Mesenchymal stem cell (in vitro differentiated cells and primary cell): ENCODE measurements around the gene ACADVL.
A peak's percentile ranks its signal among the peaks of the same experiment; 100 is the strongest.

Experiments used
- DNase-seq: peaks from one replicate; pipeline ENCODE4 v3.0.0-alpha.2; 2013
- H2AFZ ChIP-seq: one replicate; pipeline ENCODE4 v1.6.1; 2013; ENCODE audit warnings: low read depth, mild to moderate bottlenecking, control low read depth, inconsistent platforms, low read length, moderate library complexity
- H2AK5ac ChIP-seq: 2 replicates; pipeline ENCODE4 v1.6.1; 2013; ENCODE audit warnings: low read length, moderate library complexity, mild to moderate bottlenecking, inconsistent platforms; ENCODE audit not compliant: severe bottlenecking
- H2BK120ac ChIP-seq: one replicate; pipeline ENCODE4 v1.6.1; 2013; ENCODE audit warnings: low read depth, mild to moderate bottlenecking, inconsistent platforms, low read length, moderate library complexity
- H2BK12ac ChIP-seq, 2 experiments: one replicate each; pipeline ENCODE4 v1.6.1; 2013; ENCODE audit warnings: inconsistent platforms in 2 of 2, low read length in 2 of 2, mild to moderate bottlenecking in 2 of 2, moderate library complexity in 2 of 2, control low read depth in 1 of 2
- H2BK15ac ChIP-seq: one replicate; pipeline ENCODE4 v1.6.1; 2013; ENCODE audit warnings: mild to moderate bottlenecking, low read depth, inconsistent platforms; ENCODE audit not compliant: poor library complexity, severe bottlenecking
- H2BK5ac ChIP-seq: 2 replicates; pipeline ENCODE4 v1.6.1; 2013; ENCODE audit warnings: low read depth, mild to moderate bottlenecking, low read length, control low read depth, inconsistent platforms; ENCODE audit not compliant: poor library complexity, severe bottlenecking
- H3K14ac ChIP-seq, 2 experiments: one replicate each; pipeline ENCODE4 v1.6.1; 2013; ENCODE audit warnings: inconsistent platforms in 2 of 2, low read length in 2 of 2, control low read depth in 1 of 2, mild to moderate bottlenecking in 1 of 2, moderate library complexity in 1 of 2
- H3K18ac ChIP-seq, 2 experiments: one replicate each; pipeline ENCODE4 v1.6.1; 2013; ENCODE audit warnings: inconsistent platforms in 2 of 2, low read length in 2 of 2, control low read depth in 1 of 2, low read depth in 1 of 2, mild to moderate bottlenecking in 1 of 2
- H3K23ac ChIP-seq, 2 experiments: one replicate each; pipeline ENCODE4 v1.6.1; 2013; ENCODE audit warnings: inconsistent platforms in 2 of 2, low read length in 2 of 2, mild to moderate bottlenecking in 2 of 2, moderate library complexity in 2 of 2, control low read depth in 1 of 2
- H3K27ac ChIP-seq: 2 replicates; pipeline ENCODE4 v1.5.1; 2013; ENCODE audit warnings: mild to moderate bottlenecking, moderate library complexity, low read length, control low read depth, inconsistent platforms; ENCODE audit not compliant: poor library complexity, severe bottlenecking
- H3K27me3 ChIP-seq, 2 experiments: 2 replicates each; pipeline versions ENCODE4 v1.6.1 to v1.7.0; 2013; ENCODE audit warnings: low read length in 2 of 2, mild to moderate bottlenecking in 2 of 2, moderate library complexity in 2 of 2, control low read depth in 1 of 2, inconsistent platforms in 1 of 2; ENCODE audit not compliant: control insufficient read depth in 1 of 2, insufficient read depth in 1 of 2
- H3K36me3 ChIP-seq, 2 experiments: 2 replicates each; pipeline versions ENCODE4 v1.6.1 to v1.7.0; 2013; ENCODE audit warnings: low read length in 2 of 2, control low read depth in 1 of 2, inconsistent platforms in 1 of 2, low read depth in 1 of 2, mild to moderate bottlenecking in 1 of 2; ENCODE audit not compliant: insufficient read depth in 2 of 2, control insufficient read depth in 1 of 2
- H3K4ac ChIP-seq, 2 experiments: one replicate each; pipeline ENCODE4 v1.6.1; 2013; ENCODE audit warnings: inconsistent platforms in 2 of 2, low read length in 2 of 2, mild to moderate bottlenecking in 2 of 2, moderate library complexity in 2 of 2, control low read depth in 1 of 2, low read depth in 1 of 2
- H3K4me1 ChIP-seq: 2 replicates; pipeline ENCODE4 v1.6.1; 2013; ENCODE audit warnings: low read depth, low read length, control low read depth; ENCODE audit not compliant: control insufficient read depth, insufficient read depth
- H3K4me2 ChIP-seq: 2 replicates; pipeline ENCODE4 v1.6.1; 2013; ENCODE audit warnings: low read length, mild to moderate bottlenecking, inconsistent platforms; ENCODE audit not compliant: poor library complexity, severe bottlenecking
- H3K4me3 ChIP-seq, 2 experiments: 2 replicates each; pipeline versions ENCODE4 v1.5.1 to v1.7.0; 2013; ENCODE audit warnings: low read length in 2 of 2, mild to moderate bottlenecking in 2 of 2, control low read depth in 1 of 2, low read depth in 1 of 2; ENCODE audit not compliant: insufficient read depth in 1 of 2
- H3K79me1 ChIP-seq: replicated peaks from 2 replicates; pipeline ENCODE4 v1.6.1; 2013; ENCODE audit warnings: mild to moderate bottlenecking, control low read depth, low read length, inconsistent platforms; ENCODE audit not compliant: poor library complexity, severe bottlenecking
- H3K9ac ChIP-seq: 2 replicates; pipeline ENCODE4 v1.7.0; 2013; ENCODE audit warnings: mild to moderate bottlenecking, low read length, moderate library complexity
- H3K9me3 ChIP-seq: 2 replicates; pipeline ENCODE4 v1.7.0; 2013; ENCODE audit warnings: mild to moderate bottlenecking, low read length; ENCODE audit not compliant: control insufficient read depth
- H4K8ac ChIP-seq: one replicate; pipeline ENCODE4 v1.6.1; 2013; ENCODE audit warnings: inconsistent platforms, mild to moderate bottlenecking, low read length, moderate library complexity
- H4K91ac ChIP-seq: one replicate; pipeline ENCODE4 v1.6.1; 2013; ENCODE audit warnings: mild to moderate bottlenecking, low read length, inconsistent platforms
- WGBS: methylation state at CpG from one replicate; pipeline ENCODE4 v1.1.7; 2013; ENCODE audit warnings: mixed read lengths; 5-methylcytosine and 5-hydroxymethylcytosine counted together

The ACADVL gene

DNA sequence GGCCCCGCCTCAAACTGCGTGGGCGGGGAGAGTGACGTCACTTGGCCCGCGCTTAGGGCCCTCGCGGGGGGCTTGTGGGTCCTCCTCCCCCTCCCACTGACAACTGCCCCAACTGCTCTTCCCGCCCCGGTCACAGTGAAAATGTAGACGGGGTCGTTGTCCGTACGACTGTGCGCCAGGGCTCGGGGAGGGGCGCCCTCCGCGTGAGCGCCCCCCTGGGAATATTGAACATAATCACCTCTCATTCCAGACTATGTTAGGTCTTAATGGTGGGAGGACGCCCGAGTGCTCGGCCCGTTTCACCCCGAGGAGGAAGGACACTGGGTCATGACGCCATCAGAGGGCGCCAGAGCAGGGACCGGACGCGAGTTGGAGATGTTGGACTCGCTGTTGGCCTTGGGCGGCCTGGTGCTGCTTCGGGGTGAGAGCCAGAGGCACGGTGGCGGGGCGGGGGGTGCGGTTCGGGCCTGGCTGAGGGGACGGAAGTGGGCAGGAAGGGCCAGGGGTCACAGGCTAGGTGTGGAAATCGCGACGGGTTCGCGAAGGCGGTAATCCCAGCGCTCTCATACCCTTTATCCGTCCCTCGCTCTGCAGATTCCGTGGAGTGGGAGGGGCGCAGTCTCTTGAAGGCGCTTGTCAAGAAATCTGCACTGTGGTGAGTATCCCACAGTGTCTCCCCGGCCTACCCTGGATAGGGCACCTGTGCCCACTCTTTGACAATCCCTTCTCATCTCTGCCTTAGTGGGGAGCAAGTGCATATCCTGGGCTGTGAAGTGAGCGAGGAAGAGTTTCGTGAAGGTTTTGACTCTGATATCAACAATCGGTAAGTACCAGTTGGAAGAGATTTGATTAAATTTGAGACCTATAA lies 32.7 kb downstream of the ACADVL start, which contains the start of gene ELP5:
ELP5 (plus strand) TSS at position 40 of the 868 bp plus-strand sequence; CDS start at position 376, 336 bp downstream.
- H3K4me3 ChIP-seq = peak within 1 kb of the TSS; percentile 90
- H3K79me1 ChIP-seq = peaks cover 14% of the 10 kb centered on the region
- peak within 1 kb of the TSS; percentile 97 for H2BK5ac ChIP-seq
- H3K36me3 ChIP-seq = peaks cover 25 to 33% of the 10 kb centered on the region in 2 experiments
- H3K18ac ChIP-seq = peak within 1 kb of the TSS; percentile 95 to 98
- peak within 1 kb of the TSS; percentile 96 for H4K8ac ChIP-seq
- peak; percentile 97 for DNase-seq
- H2BK120ac ChIP-seq = peak within 1 kb of the TSS; percentile 96
- peak within 1 kb of the TSS in 1 of 2 experiments; percentile 72 for H3K23ac ChIP-seq
- no peaks in the 10 kb centered on the region for H3K27me3 ChIP-seq
- peak within 1 kb of the TSS; percentile 92 for H2BK15ac ChIP-seq
- peak within 1 kb of the TSS; percentile 97 for H4K91ac ChIP-seq
- H3K9ac ChIP-seq = peak within 1 kb of the TSS; percentile 97
- H2AFZ ChIP-seq = peak within 1 kb of the TSS; percentile 91
- H3K14ac ChIP-seq = peak within 1 kb of the TSS in 1 of 2 experiments; percentile 93
- peak within 1 kb of the TSS; percentile 73 to 97 for H3K4ac ChIP-seq
- peak within 1 kb of the TSS; percentile 93 for H3K4me2 ChIP-seq
- H2BK12ac ChIP-seq = peak within 1 kb of the TSS in 1 of 2 experiments; percentile 65
- no peaks in the 10 kb centered on the region for H3K9me3 ChIP-seq
- WGBS = 4% methylated on average over 43 of the region's 55 CpGs
- peaks cover 15% of the 10 kb centered on the region for H3K4me1 ChIP-seq
- H3K27ac ChIP-seq = peak within 1 kb of the TSS; percentile 99
- no peak within 1 kb of the TSS for H2AK5ac ChIP-seq

DNA sequence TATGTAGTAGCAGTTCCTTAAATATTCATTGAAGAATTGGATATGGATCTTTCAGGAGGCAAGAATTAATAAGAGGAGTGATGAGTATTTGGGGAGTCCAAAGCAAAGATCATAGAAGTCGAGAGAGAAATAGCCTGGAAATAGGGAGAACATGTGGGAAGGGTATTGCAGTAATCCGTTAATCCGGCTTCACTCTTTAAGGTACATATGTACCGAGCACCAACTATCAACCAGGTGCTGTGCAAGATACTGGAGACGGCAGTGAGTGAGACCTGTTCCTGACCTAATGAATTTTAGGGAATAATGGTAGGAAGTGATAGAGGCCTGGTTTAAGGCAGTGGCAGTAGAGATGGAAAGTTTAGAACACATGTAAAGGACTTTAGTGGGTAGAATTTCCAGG lies 33.3 kb downstream of the ACADVL start:
- 93% methylated on average over 5 of the region's 5 CpGs for WGBS
- no peak overlapping the region for H2BK12ac ChIP-seq
- H2BK5ac ChIP-seq = no peak overlapping the region
- H3K36me3 ChIP-seq = peaks cover 29 to 39% of the 10 kb centered on the region in 2 experiments
- H2AK5ac ChIP-seq = peak overlapping the region; percentile 49
- H3K4me3 ChIP-seq = peak overlapping the region in 1 of 2 experiments; percentile 90
- H3K4me2 ChIP-seq = peak overlapping the region; percentile 85
- no peak overlapping the region for H2AFZ ChIP-seq
- H3K4me1 ChIP-seq = peaks cover 15% of the 10 kb centered on the region
- H3K27me3 ChIP-seq = no peaks in the 10 kb centered on the region
- no peak overlapping the region for H4K91ac ChIP-seq
- no peak overlapping the region for H2BK15ac ChIP-seq
- peaks cover 14% of the 10 kb centered on the region for H3K79me1 ChIP-seq
- no peak overlapping the region for H3K14ac ChIP-seq
- H2BK120ac ChIP-seq = no peak overlapping the region
- no peak overlapping the region for H4K8ac ChIP-seq
- H3K18ac ChIP-seq = no peak overlapping the region
- peak overlapping the region; percentile 97 for H3K9ac ChIP-seq
- H3K27ac ChIP-seq = no peak overlapping the region
- no peak for DNase-seq
- H3K4ac ChIP-seq = no peak overlapping the region
- no peaks in the 10 kb centered on the region for H3K9me3 ChIP-seq
- no peak overlapping the region for H3K23ac ChIP-seq

DNA sequence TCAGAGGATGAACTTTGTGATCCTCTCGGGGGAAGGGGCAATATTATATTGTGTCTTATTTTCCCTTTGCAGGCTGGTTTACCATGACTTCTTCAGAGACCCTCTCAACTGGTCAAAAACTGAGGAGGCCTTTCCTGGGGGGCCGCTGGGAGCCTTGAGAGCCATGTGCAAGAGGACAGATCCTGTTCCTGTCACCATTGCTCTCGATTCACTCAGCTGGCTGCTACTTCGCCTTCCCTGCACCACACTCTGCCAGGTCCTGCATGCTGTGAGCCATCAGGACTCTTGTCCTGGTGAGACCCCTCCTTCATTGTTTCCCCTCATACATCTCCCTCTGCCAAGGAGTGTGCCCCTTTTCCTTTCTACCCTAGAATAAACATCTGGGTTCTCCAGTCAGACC lies 34.8 kb downstream of the ACADVL start:
- Histone ChIP-seq H3K23ac (no peak overlapping the region), H3K4me3 (no peak overlapping the region), H3K18ac (no peak overlapping the region), H3K9me3 (no peaks in the 10 kb centered on the region), H3K14ac (no peak overlapping the region), H3K79me1 (peaks cover 14% of the 10 kb centered on the region), H2BK120ac (no peak overlapping the region), H3K4me2 (no peak overlapping the region), H2BK12ac (no peak overlapping the region), H4K8ac (no peak overlapping the region), H2AK5ac (no peak overlapping the region), H2AFZ (no peak overlapping the region), H3K27me3 (no peaks in the 10 kb centered on the region), H3K4me1 (peaks cover 8% of the 10 kb centered on the region), H3K4ac (no peak overlapping the region), H2BK15ac (no peak overlapping the region), H3K36me3 (peaks cover 39 to 52% of the 10 kb centered on the region in 2 experiments), H2BK5ac (no peak overlapping the region), H3K27ac (no peak overlapping the region), H3K9ac (no peak overlapping the region), H4K91ac (no peak overlapping the region)
- 95% methylated on average over 4 of the region's 4 CpGs for WGBS
- no peak for DNase-seq

DNA sequence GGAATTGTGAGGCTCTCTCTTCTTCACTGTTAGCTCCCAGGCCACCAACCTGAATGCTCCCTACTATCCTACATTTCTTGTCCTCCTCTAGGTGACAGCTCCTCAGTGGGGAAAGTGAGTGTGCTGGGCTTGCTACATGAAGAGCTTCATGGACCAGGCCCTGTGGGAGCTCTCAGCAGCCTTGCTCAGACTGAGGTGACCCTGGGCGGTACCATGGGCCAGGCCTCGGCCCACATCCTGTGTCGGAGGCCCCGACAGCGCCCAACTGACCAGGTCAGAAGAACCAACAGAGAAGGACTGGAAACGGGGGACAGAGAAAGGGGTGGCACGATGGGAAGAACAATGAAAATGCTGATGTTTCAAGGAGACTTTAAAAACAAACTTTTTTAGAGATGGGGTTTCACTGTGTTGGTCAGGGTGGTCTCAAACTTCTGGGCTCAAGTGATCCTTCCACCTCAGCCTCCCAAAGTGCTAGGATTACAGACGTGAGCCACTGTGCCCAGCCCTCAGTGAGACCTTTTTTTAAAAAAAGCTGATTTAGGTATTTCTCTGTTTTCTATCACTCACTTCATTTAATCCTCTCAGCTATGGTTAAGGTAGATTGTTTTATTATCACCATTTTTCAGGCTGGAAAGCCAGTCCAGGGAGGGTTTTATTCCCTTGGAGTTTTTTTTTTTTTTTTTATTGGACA lies 37.2 kb downstream of the ACADVL start:
- Histone ChIP-seq H3K36me3 (peaks cover 45 to 54% of the 10 kb centered on the region in 2 experiments), H3K4me2 (no peak overlapping the region), H2AK5ac (no peak overlapping the region), H2AFZ (no peak overlapping the region), H2BK5ac (no peak overlapping the region), H3K27me3 (peaks cover 4 to 8% of the 10 kb centered on the region in 2 experiments), H2BK120ac (no peak overlapping the region), H3K14ac (no peak overlapping the region), H4K8ac (no peak overlapping the region), H3K27ac (no peak overlapping the region), H3K23ac (no peak overlapping the region), H3K9me3 (no peaks in the 10 kb centered on the region), H3K18ac (no peak overlapping the region), H3K4me3 (no peak overlapping the region), H2BK12ac (no peak overlapping the region), H3K79me1 (peaks cover 14% of the 10 kb centered on the region), H2BK15ac (no peak overlapping the region), H3K9ac (no peak overlapping the region), H3K4ac (no peak overlapping the region), H4K91ac (no peak overlapping the region), H3K4me1 (peaks cover 12% of the 10 kb centered on the region)
- DNase-seq = no peak
- WGBS = 98% methylated on average over 7 of the region's 8 CpGs
